Measurements from ENCODE around the gene STX12. TPM values are rescaled to one million over a fixed set of nuclear protein-coding genes. Genes with fewer than 3 reads are reported as not detected.

Gene STX12
- total and polyA plus RNA-seq, 2 of the 4 experiments (the other 2 are of a cell fraction), result 28.6 to 54.8 TPM

- Histone ChIP-seq H3K18ac (ENCODE audit: low read depth, low read length) (no peak overlapping the region), H3K4me3 (ENCODE audit: insufficient read depth, low read depth, low read length) (no peak overlapping the region), H2AFZ (replicated peaks; ENCODE audit: low read length, poor library complexity) (no peak overlapping the region), H2AK9ac (replicated peaks; ENCODE audit: low read depth, low read length, poor library complexity) (no peak overlapping the region), H4K91ac (ENCODE audit: insufficient read depth, low read depth, low read length) (no peak overlapping the region), H3K4ac (ENCODE audit: low read depth, low read length) (no peak overlapping the region), H3K4me1 (ENCODE audit: control insufficient read depth, insufficient read depth, low read length) (no peaks in the 10 kb centered on the region), H4K20me1 (ENCODE audit: insufficient read depth, low read length) (0 out of 2 replicates have a peak, but pooled peaks cover 3% of the 10 kb centered on the region), H3K27ac (ENCODE audit: insufficient read depth, low read length) (no peak overlapping the region), H3K14ac (replicated peaks; ENCODE audit: low read depth, low read length) (no peak overlapping the region), H3K4me2 (ENCODE audit: low read depth, low read length) (no peak overlapping the region), H3K9me3 (ENCODE audit: control insufficient read depth, insufficient read depth, low read length) (no peaks in the 10 kb centered on the region), H3K9ac (ENCODE audit: low read depth, low read length) (no peak overlapping the region), H2BK120ac (ENCODE audit: low read depth, low read length) (no peak overlapping the region), H2BK20ac (ENCODE audit: low read depth, low read length) (no peak overlapping the region), H2BK5ac (ENCODE audit: low read depth, low read length, poor library complexity, severe bottlenecking) (no peak overlapping the region), H3K9me1 (ENCODE audit: insufficient read depth, low read length) (no peaks in the 10 kb centered on the region), H3K79me1 (ENCODE audit: low read depth in 1 of 2, low read length in 2 of 2) (peaks cover 10 to 12% of the 10 kb centered on the region in 2 experiments; a peak in 3 of 4 replicates), H3K56ac (ENCODE audit: extremely low read depth, insufficient read depth, low read length) (no peak overlapping the region), H2AK5ac (ENCODE audit: low read depth, low read length) (no peak overlapping the region), H4K5ac (ENCODE audit: low read depth, low read length) (no peak overlapping the region), H3K36me3 (ENCODE audit: control insufficient read depth, insufficient read depth, low read length) (peaks cover 41% of the 10 kb centered on the region), H3K23ac (ENCODE audit: low read depth, low read length) (no peak overlapping the region), H4K8ac (ENCODE audit: low read depth in 2 of 2, low read length in 2 of 2) (no peak overlapping the region), H2BK15ac (ENCODE audit: low read depth, low read length) (no peak overlapping the region), H3K27me3 (ENCODE audit: control insufficient read depth, insufficient read depth, low read length) (no peaks in the 10 kb centered on the region)
- no peak for TF ChIP-seq FOS (IDR thresholded peaks at IDR 0.05; ENCODE audit: low read depth, low read length)
- TF ChIP-seq SMC3 (IDR thresholded peaks at IDR 0.05; ENCODE audit: low read depth, low read length), result no peak
- no peak for TF ChIP-seq POLR2A (IDR thresholded peaks at IDR 0.05; ENCODE audit: low read depth, low read length)
- TF ChIP-seq NFE2L2 (IDR thresholded peaks at IDR 0.05; ENCODE audit: low read depth, low read length), result no peak
- TF ChIP-seq RAD21 (IDR thresholded peaks at IDR 0.05; ENCODE audit: low read length), result no peak
- TF ChIP-seq, protein P1, sequence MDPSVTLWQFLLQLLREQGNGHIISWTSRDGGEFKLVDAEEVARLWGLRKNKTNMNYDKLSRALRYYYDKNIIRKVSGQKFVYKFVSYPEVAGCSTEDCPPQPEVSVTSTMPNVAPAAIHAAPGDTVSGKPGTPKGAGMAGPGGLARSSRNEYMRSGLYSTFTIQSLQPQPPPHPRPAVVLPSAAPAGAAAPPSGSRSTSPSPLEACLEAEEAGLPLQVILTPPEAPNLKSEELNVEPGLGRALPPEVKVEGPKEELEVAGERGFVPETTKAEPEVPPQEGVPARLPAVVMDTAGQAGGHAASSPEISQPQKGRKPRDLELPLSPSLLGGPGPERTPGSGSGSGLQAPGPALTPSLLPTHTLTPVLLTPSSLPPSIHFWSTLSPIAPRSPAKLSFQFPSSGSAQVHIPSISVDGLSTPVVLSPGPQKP (IDR thresholded peaks at IDR 0.05; ENCODE audit: borderline replicate concordance, low read depth, low read length), result no peak
- no peak for TF ChIP-seq CHD1 (IDR thresholded peaks at IDR 0.05; ENCODE audit: low read depth, low read length)
- no peak for TF ChIP-seq MXI1 (IDR thresholded peaks at IDR 0.05; ENCODE audit: borderline replicate concordance, low read depth, low read length)
- no peak for TF ChIP-seq RFX5 (IDR thresholded peaks at IDR 0.05; ENCODE audit: low read depth, low read length)
- TF ChIP-seq USF2 (IDR thresholded peaks at IDR 0.05; ENCODE audit: low read depth, low read length), result no peak
- no peak for TF ChIP-seq BHLHE40 (IDR thresholded peaks at IDR 0.05; ENCODE audit: low read depth, low read length)
- no TSS peak for BruUV-seq (replicated peaks)
- in situ Hi-C loops (cut with MboI; ENCODE audit: low sequenced_read_pairs), result loop anchor here (25.0 kb wide), 1 partner anchor 362 kb away; no protein-coding TSS in a partner anchor
- 100% methylated on average over 3 of the region's 7 CpGs; no CpG with 5 or more reads in 1 of the 2 experiments for WGBS, 2 experiments (ENCODE audit: extremely low coverage in 2 of 2, insufficient read length in 1 of 2)
- intact Hi-C loops (cut with micrococcal nuclease), result loop anchor here (10.0 kb wide), 1 partner anchor 355 kb away; no protein-coding TSS in a partner anchor
- ChIA-PET POLR2A (ENCODE audit: unreplicated experiment) (no interaction called here), CTCF (no interaction called here)
- no peak for ATAC-seq (ENCODE audit: low read depth)
- no peak for DNase-seq
- dilution Hi-C loops (cut with HindIII; ENCODE audit: low sequenced_read_pairs, unreplicated experiment), result no loop called here
Observed at GRCh38 chr1:27849951-27850350, 76.9 kb downstream of the STX12 start.

All from IMR-90 (cell line).